Neuronal stem cell (in vitro differentiated cells): ENCODE data around the gene MAGEC1.

Source experiments
- DNase-seq: peaks from one replicate; pipeline ENCODE4 v3.0.0-alpha.2; 2013; ENCODE audit warnings: low spot score
- H2AFZ ChIP-seq: one replicate; pipeline ENCODE4 v1.6.1; 2013; ENCODE audit warnings: mild to moderate bottlenecking, low read length, inconsistent platforms
- H2AK5ac ChIP-seq: 2 replicates; pipeline ENCODE4 v1.6.1; 2013; ENCODE audit warnings: low read depth, mild to moderate bottlenecking, inconsistent platforms, low read length, moderate library complexity, mixed read lengths
- H2BK120ac ChIP-seq: 2 replicates; pipeline ENCODE4 v1.6.1; 2013; ENCODE audit warnings: low read depth, mild to moderate bottlenecking, inconsistent platforms, low read length, moderate library complexity, mixed read lengths
- H2BK12ac ChIP-seq: one replicate; pipeline ENCODE4 v1.6.1; 2013; ENCODE audit warnings: low read length, inconsistent platforms
- H2BK15ac ChIP-seq: 2 replicates; pipeline ENCODE4 v1.6.1; 2013; ENCODE audit warnings: mild to moderate bottlenecking, low read length, inconsistent platforms, mixed read lengths
- H2BK5ac ChIP-seq: one replicate; pipeline ENCODE4 v1.6.1; 2013; ENCODE audit warnings: inconsistent platforms, mild to moderate bottlenecking, low read length, moderate library complexity
- H3K14ac ChIP-seq: one replicate; pipeline ENCODE4 v1.6.1; 2013; ENCODE audit warnings: low read length, inconsistent platforms
- H3K18ac ChIP-seq: 2 replicates; pipeline ENCODE4 v1.6.1; 2013; ENCODE audit warnings: low read length, inconsistent platforms
- H3K23ac ChIP-seq: 2 replicates; pipeline ENCODE4 v1.6.1; 2013; ENCODE audit warnings: low read depth, mild to moderate bottlenecking, mixed read lengths, low read length, inconsistent platforms; ENCODE audit not compliant: poor library complexity
- H3K27ac ChIP-seq: replicated peaks from 3 replicates; pipeline ENCODE4 v1.5.1; 2013; ENCODE audit warnings: low read length, inconsistent platforms
- H3K27me3 ChIP-seq, 3 experiments: 2 replicates each; pipeline ENCODE4 v1.6.1; 2013; ENCODE audit warnings: low read length in 3 of 3, mild to moderate bottlenecking in 2 of 3, inconsistent platforms in 1 of 3, low read depth in 1 of 3, mixed read lengths in 1 of 3, moderate library complexity in 1 of 3; ENCODE audit not compliant: control insufficient read depth in 3 of 3, insufficient read depth in 3 of 3
- H3K36me3 ChIP-seq, 2 donors: replicated peaks in 1 of 2; 2 replicates each; pipeline ENCODE4 v1.6.1; 2013; ENCODE audit warnings: low read length in 2 of 2; ENCODE audit not compliant: control insufficient read depth in 2 of 2, insufficient read depth in 2 of 2
- H3K4ac ChIP-seq: 2 replicates; pipeline ENCODE4 v1.6.1; 2013; ENCODE audit warnings: inconsistent platforms, mild to moderate bottlenecking, low read length, moderate library complexity
- H3K4me1 ChIP-seq, 2 donors: 1 replicate in 1 of 2; 2 replicates in 1 of 2; pipeline ENCODE4 v1.6.1; 2013; ENCODE audit warnings: low read length in 2 of 2, low read depth in 1 of 2; ENCODE audit not compliant: control insufficient read depth in 2 of 2, insufficient read depth in 1 of 2
- H3K4me2 ChIP-seq: one replicate; pipeline ENCODE4 v1.6.1; 2013; ENCODE audit warnings: mild to moderate bottlenecking, low read length, inconsistent platforms; ENCODE audit not compliant: insufficient read depth, poor library complexity, severe bottlenecking
- H3K4me3 ChIP-seq, 2 donors: 2 replicates each; pipeline ENCODE4 v1.5.1; 2013; ENCODE audit warnings: low read length in 2 of 2, mild to moderate bottlenecking in 2 of 2, inconsistent platforms in 1 of 2, moderate library complexity in 1 of 2
- H3K79me1 ChIP-seq: one replicate; pipeline ENCODE4 v1.6.1; 2013; ENCODE audit warnings: low read depth, mild to moderate bottlenecking, inconsistent platforms, low read length, moderate library complexity
- H3K9ac ChIP-seq: one replicate; pipeline ENCODE4 v1.6.1; 2013; ENCODE audit warnings: mild to moderate bottlenecking, low read depth, low read length, inconsistent platforms; ENCODE audit not compliant: poor library complexity
- H3K9me3 ChIP-seq, 2 donors: replicated peaks in 1 of 2; 2 replicates each; pipeline versions ENCODE3 to v1.6.1; 2013; ENCODE audit warnings: low read length in 2 of 2, mild to moderate bottlenecking in 2 of 2, inconsistent platforms in 1 of 2, low read depth in 1 of 2, mixed read lengths in 1 of 2, moderate library complexity in 1 of 2; ENCODE audit not compliant: control insufficient read depth in 2 of 2, insufficient read depth in 1 of 2
- H4K8ac ChIP-seq: one replicate; pipeline ENCODE4 v1.6.1; 2013; ENCODE audit warnings: low read depth, mild to moderate bottlenecking, inconsistent platforms, low read length, moderate library complexity
- H4K91ac ChIP-seq: one replicate; pipeline ENCODE4 v1.6.1; 2013; ENCODE audit warnings: low read length, low read depth, mild to moderate bottlenecking, inconsistent platforms; ENCODE audit not compliant: poor library complexity
- WGBS, 2 donors: extraction: QIAGEN DNeasy Blood & Tissue Kit; methylation state at CpG; one replicate each; pipeline ENCODE4 v1.1.7; 2013; ENCODE audit warnings: missing lambda C conversion rate in 2 of 2, mixed read lengths in 1 of 2; ENCODE audit not compliant: insufficient read length in 2 of 2, insufficient replicate concordance in 1 of 2; ENCODE audit errors: extremely low coverage in 2 of 2; 5-methylcytosine and 5-hydroxymethylcytosine counted together

MAGEC1 gene

DNA sequence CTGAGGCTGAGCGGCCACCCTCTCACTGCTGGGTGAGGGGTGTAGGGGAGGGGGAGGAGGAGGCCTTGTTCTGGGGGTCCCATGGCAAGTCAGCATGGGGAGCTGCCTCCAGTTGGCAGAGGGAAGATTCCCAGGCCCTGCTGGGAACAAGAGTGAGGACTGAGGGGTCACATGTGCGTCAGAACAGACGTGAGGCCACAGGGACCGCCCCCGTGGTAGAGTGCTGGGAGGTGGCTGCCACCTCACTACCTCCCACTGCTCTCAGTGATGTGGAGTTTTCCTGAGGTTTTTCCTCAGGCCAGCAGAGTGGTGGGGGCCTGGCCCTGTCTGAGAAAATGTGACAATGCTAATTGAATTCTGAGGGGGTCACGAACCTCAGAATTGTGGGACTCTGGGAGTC lies 568 bp downstream of the MAGEC1 start:
- Histone ChIP-seq H3K4me3 (no peak overlapping the region), H3K27me3 (no peaks in the 10 kb centered on the region), H4K8ac (no peak overlapping the region), H3K23ac (no peak overlapping the region), H3K14ac (no peak overlapping the region), H2BK5ac (no peak overlapping the region), H3K18ac (no peak overlapping the region), H3K79me1 (no peaks in the 10 kb centered on the region), H3K4me1 (no peaks in the 10 kb centered on the region), H3K9ac (no peak overlapping the region), H2AFZ (no peak overlapping the region), H2BK12ac (no peak overlapping the region), H2BK120ac (no peak overlapping the region), H2AK5ac (no peak overlapping the region), H2BK15ac (no peak overlapping the region), H3K36me3 (no peaks in the 10 kb centered on the region), H3K27ac (no peak overlapping the region), H3K9me3 (no peaks in the 10 kb centered on the region), H3K4me2 (no peak overlapping the region), H4K91ac (no peak overlapping the region), H3K4ac (no peak overlapping the region)
- no peak for DNase-seq
- WGBS, 2 donors: no CpG with 5 or more reads among the region's 6 CpGs

DNA sequence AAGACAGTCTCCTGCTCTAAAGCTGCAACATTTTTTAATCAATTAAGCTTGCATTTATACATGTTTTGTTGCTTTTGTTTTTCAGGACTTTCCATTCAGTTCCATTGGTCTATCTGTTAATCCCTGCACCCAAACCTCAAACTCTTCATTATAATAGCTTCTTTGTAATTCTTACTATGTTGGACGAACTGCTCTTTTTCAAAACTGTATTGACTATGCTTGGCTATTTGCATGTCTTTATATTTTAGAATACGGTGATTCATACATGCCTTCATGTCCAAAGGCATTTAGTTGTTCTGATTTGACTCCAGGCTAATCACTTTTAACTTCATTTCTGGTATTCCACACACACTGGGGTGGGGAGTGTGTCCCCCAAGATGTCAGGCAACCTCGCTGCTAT lies 14.1 kb downstream of the MAGEC1 start:
- Histone ChIP-seq H2AFZ (no peak overlapping the region), H3K79me1 (no peaks in the 10 kb centered on the region), H4K91ac (no peak overlapping the region), H2BK5ac (no peak overlapping the region), H2BK120ac (no peak overlapping the region), H2AK5ac (no peak overlapping the region), H4K8ac (no peak overlapping the region), H3K4me3 (no peak overlapping the region), H3K4me2 (no peak overlapping the region), H3K9me3 (no peaks in the 10 kb centered on the region), H3K14ac (no peak overlapping the region), H2BK15ac (no peak overlapping the region), H3K18ac (no peak overlapping the region), H3K27me3 (no peaks in the 10 kb centered on the region), H3K36me3 (no peaks in the 10 kb centered on the region), H2BK12ac (no peak overlapping the region), H3K9ac (no peak overlapping the region), H3K4me1 (no peaks in the 10 kb centered on the region), H3K4ac (no peak overlapping the region), H3K27ac (no peak overlapping the region), H3K23ac (no peak overlapping the region)
- no peak for DNase-seq
- no CpG with 5 or more reads among the region's 3 CpGs for WGBS, 2 donors

DNA sequence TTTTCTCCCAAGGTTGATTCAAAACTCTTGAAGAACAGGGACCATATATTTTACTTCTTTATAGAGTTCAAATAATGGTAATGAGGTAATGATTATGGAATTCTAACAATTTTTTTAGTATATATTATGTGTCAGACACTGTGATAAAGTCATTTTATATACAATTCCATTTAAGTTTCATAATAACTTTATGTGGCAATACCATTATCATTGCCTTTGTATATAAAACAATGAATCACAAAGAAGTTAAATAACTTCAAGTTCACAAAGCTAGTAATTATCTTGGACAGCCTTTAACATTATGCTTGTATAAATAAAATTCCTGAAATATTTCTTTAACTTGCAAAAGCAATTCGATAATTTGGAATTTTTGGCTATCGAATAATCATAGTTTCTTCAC lies 20.6 kb downstream of the MAGEC1 start:
- no peak for DNase-seq

DNA sequence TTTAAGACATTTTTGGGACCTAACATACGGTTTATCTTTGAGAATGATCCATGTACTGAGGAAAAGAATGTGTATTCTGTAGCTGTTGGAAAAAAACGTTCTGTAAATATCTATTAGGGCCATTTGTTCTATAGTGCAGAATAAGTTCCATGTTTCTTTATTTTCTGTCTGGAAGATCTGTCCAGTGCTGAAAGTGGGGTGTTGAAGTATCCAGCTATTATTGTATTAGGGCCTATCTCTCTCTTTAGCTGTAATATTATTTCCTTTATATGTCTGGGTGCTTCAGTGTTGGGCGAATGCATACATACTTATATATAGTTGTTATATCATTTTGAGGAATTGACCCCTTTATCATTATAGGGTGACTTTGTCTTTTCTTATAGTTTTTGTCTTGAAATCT lies 24.7 kb downstream of the MAGEC1 start:
- no peak overlapping the region for H3K18ac ChIP-seq
- WGBS, 2 donors: no CpG with 5 or more reads among the region's 3 CpGs
- no peaks in the 10 kb centered on the region for H3K79me1 ChIP-seq
- H3K23ac ChIP-seq: no peak overlapping the region
- H4K91ac ChIP-seq: no peak overlapping the region
- no peak overlapping the region for H3K4ac ChIP-seq
- no peak overlapping the region for H3K4me3 ChIP-seq
- no peak overlapping the region for H2BK15ac ChIP-seq
- H3K4me2 ChIP-seq: no peak overlapping the region
- H2BK120ac ChIP-seq: no peak overlapping the region
- no peak overlapping the region for H4K8ac ChIP-seq
- H2AK5ac ChIP-seq: no peak overlapping the region
- no peaks in the 10 kb centered on the region for H3K9me3 ChIP-seq
- H2AFZ ChIP-seq: no peak overlapping the region
- DNase-seq: no peak
- H3K14ac ChIP-seq: no peak overlapping the region
- H2BK12ac ChIP-seq: no peak overlapping the region
- no peaks in the 10 kb centered on the region for H3K27me3 ChIP-seq
- H3K36me3 ChIP-seq: no peaks in the 10 kb centered on the region
- no peak overlapping the region for H3K27ac ChIP-seq
- no peak overlapping the region for H3K9ac ChIP-seq
- no peak overlapping the region for H2BK5ac ChIP-seq
- H3K4me1 ChIP-seq: no peaks in the 10 kb centered on the region

More for the DNA sequence above, 20.6 kb downstream of the MAGEC1 start:
- H2BK12ac ChIP-seq: no peak overlapping the region
- no peak overlapping the region for H3K14ac ChIP-seq
- no CpG with 5 or more reads among the region's 2 CpGs for WGBS, 2 donors
- H3K27ac ChIP-seq: no peak overlapping the region
- H4K8ac ChIP-seq: no peak overlapping the region
- H3K23ac ChIP-seq: no peak overlapping the region
- no peaks in the 10 kb centered on the region for H3K9me3 ChIP-seq
- H4K91ac ChIP-seq: no peak overlapping the region
- H3K27me3 ChIP-seq: no peaks in the 10 kb centered on the region
- H3K4me3 ChIP-seq: no peak overlapping the region
- no peak overlapping the region for H3K4me2 ChIP-seq
- H3K4me1 ChIP-seq: no peaks in the 10 kb centered on the region
- H3K79me1 ChIP-seq: no peaks in the 10 kb centered on the region
- no peaks in the 10 kb centered on the region for H3K36me3 ChIP-seq
- no peak overlapping the region for H2BK5ac ChIP-seq
- H2BK120ac ChIP-seq: no peak overlapping the region
- H3K4ac ChIP-seq: no peak overlapping the region
- H3K9ac ChIP-seq: no peak overlapping the region
- H3K18ac ChIP-seq: no peak overlapping the region
- H2AFZ ChIP-seq: no peak overlapping the region
- H2AK5ac ChIP-seq: no peak overlapping the region
- H2BK15ac ChIP-seq: no peak overlapping the region
